HG03280 (cell line): Measurements from ENCODE around the gene AWAT1.
"Not testable (repeated sequence)": the region's sequence is repeated elsewhere in the genome, so short reads cannot be mapped to it uniquely, and the experiment has no call there.

Source experiments
- ATAC-seq: cut with Tn5 transposase; IDR thresholded peaks from one replicate; pipeline ENCODE4 v1.9.1; 2021; ENCODE audit warnings: mild to moderate bottlenecking, moderate library complexity; ENCODE audit not compliant: unreplicated experiment

Gene AWAT1

GRCh38 chrX:70234355-70234754 lies at the start of gene AWAT1:
Gene AWAT1 (plus strand): TSS chrX:70234655. CDS start chrX:70234696, 41 bp downstream.
- no peak for ATAC-seq

DNA sequence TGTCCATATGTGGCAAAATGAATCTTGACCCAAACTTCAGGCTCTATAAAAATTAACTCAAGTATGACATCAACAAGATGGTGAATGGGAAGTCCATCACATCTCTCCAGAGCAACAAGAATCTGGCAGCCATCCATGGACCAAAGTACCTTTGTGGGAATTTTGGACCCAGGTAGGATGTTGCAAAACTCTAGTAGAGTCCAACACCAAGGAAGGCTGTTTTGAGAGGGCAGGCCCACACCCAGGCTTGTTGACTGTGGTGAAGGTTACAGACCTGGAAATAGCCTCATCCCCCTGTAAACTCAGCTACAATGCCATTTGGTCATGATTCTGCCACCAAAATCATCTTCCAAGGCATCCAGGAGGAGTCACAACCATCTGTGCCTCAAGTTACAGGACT lies 44.2 kb upstream of the AWAT1 start:
- no peak for ATAC-seq

- peak; percentile 77 for ATAC-seq
Measured at GRCh38 chrX:70196961-70197720, 37.3 kb upstream of the AWAT1 start.

- ATAC-seq = no peak
Measured at GRCh38 chrX:70201732-70202131, 32.7 kb upstream of the AWAT1 start.

DNA sequence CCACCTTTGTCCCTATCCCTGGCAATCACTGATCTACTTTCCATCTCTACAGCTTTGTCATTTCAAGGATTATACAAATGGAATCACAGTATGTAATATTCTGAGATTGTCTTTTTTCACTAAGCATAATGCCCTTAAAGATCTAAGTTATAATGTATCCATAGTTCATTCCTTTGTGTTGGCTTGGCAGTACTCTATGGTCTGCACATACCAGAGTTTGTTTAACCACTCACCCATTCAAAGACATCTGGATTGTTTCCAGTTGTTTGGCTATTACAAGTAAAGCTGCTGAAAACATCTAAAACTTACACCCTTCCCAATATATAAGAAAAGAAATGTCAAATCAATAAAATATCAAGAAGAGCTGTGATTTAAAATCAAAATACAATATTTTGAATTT lies 26.0 kb upstream of the AWAT1 start:
- no peak for ATAC-seq

DNA sequence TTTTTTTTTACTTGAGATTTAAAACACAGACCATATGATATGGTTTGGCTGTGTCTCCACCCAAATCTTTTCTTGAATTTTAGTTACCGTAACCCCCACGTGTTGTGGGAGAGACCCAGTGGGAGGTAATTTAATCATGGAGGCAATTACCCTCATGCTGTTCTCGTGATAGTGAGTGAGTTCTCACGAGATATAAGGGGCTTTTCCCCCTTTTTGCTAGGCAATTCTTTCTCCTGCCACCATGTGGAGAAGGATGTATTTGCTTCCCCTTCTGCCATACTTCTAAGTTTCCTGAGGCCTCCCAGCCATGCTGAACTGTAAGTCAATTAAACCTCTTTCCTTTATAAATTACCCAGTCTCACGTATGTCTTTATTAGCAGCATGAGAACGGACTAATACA lies 24.9 kb upstream of the AWAT1 start:
- not testable (repeated sequence) for ATAC-seq

GRCh38 chrX:70219938-70220764 lies 14.3 kb upstream of the AWAT1 start:
- ATAC-seq = no peak

GRCh38 chrX:70226048-70226447 lies 8.4 kb upstream of the AWAT1 start:
- ATAC-seq = no peak

GRCh38 chrX:70226687-70227086 lies 7.8 kb upstream of the AWAT1 start:
- no peak for ATAC-seq

DNA sequence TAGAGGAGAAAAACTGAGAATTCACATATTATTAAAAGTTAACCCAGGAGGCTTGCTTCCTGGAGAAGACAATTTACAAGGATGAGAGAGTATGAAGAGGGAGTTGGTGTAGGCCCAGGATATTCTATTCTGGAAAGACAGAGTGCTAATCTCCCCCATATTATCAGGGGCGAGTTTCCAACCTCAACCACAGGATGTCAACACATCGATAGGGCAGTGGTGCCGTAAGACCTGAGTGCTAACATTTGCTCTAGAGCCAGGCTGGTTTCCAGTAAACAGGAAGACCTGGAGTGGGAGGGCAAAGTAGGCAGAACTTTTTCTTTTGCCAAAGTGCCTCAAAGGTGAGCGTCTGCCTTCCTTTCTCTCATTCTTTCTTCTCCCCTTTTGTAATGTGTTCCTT lies 2.8 kb upstream of the AWAT1 start:
- no peak for ATAC-seq

DNA sequence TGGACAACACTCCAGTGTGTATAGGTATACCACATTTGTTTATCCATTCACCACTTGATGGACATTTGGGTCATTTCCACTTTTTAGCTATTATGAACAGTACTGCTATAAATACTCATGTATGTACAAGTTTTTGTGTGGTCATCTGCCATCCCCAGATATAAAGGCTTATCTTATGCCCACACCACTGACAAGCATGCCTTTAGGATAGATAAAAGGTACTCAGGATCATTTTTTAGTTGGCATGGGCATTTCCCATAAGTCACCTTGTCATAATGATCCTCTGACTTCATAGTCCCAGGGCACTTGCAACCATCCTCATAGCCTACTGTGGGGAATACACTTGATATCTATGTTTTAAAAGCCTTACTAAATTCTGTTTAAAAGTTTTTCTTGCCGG lies 6.3 kb downstream of the AWAT1 start:
- no peak for ATAC-seq

GRCh38 chrX:70241501-70241900 lies 7.0 kb downstream of the AWAT1 start:
- ATAC-seq = no peak

DNA sequence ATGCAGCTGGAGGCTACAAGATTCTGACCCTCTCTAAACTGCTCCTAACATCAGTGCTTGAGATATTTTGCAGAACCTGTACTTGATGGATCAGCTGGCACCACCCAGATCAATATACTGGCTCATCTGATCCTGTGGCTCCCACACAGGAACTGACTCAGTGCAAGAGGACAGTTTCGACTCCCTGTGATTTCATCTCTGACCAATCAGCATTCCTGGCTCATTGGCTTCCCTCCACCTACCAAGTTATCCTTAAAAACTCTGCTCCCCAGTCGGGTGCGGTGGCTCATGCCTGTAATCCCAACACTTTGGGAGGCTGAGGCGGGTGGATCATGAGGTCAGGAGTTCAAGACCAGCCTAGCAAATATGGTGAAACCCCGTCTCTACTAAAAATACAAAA lies 9.1 kb downstream of the AWAT1 start:
- not testable (repeated sequence) for ATAC-seq

GRCh38 chrX:70244881-70245280 lies 10.4 kb downstream of the AWAT1 start:
- ATAC-seq = no peak

- ATAC-seq = no peak
Measured at GRCh38 chrX:70247252-70247651, 12.8 kb downstream of the AWAT1 start.

- no peak for ATAC-seq
Measured at GRCh38 chrX:70252491-70252890, 18.0 kb downstream of the AWAT1 start.

GRCh38 chrX:70253377-70254062 lies 19.1 kb downstream of the AWAT1 start:
- no peak for ATAC-seq

- no peak for ATAC-seq
Measured at GRCh38 chrX:70254063-70254400, 19.6 kb downstream of the AWAT1 start.

DNA sequence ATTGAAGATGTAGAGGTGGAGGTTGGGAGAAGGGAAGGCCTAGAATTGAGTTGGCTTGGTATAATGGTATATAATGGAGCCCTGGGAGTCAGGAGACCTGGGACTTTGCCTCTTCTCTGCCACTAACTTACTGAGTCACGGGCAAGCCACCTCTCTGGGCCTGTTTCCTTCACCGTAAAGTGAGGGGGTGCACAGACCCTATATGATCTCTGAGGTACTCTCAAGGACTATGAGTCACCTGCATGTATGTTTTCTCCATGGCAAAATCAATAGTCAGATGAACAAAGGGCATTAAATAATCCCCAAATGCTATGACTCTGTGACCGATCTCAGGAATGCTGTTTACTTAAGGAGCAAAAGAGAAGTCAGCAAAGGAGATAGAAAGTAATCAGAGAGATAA lies 20.5 kb downstream of the AWAT1 start:
- no peak for ATAC-seq

DNA sequence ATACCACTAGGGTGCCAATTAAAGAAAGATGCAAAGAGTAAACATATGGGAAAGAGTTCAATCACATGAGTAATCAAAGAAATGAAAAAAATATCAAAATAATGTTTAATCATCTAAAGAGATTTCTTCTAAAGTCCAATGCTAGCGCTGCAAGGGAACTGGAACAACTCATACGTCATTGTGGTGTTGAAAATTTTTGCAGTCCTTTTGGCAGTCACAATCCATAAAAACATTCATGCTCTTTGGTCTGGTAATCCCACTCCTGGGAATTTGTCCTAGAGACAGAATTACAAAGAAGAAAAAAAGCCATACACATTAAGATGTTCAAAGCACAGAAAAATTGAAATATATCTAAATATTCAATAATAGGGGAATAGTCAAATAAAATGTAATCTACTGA lies 21.0 kb downstream of the AWAT1 start:
- no peak for ATAC-seq

DNA sequence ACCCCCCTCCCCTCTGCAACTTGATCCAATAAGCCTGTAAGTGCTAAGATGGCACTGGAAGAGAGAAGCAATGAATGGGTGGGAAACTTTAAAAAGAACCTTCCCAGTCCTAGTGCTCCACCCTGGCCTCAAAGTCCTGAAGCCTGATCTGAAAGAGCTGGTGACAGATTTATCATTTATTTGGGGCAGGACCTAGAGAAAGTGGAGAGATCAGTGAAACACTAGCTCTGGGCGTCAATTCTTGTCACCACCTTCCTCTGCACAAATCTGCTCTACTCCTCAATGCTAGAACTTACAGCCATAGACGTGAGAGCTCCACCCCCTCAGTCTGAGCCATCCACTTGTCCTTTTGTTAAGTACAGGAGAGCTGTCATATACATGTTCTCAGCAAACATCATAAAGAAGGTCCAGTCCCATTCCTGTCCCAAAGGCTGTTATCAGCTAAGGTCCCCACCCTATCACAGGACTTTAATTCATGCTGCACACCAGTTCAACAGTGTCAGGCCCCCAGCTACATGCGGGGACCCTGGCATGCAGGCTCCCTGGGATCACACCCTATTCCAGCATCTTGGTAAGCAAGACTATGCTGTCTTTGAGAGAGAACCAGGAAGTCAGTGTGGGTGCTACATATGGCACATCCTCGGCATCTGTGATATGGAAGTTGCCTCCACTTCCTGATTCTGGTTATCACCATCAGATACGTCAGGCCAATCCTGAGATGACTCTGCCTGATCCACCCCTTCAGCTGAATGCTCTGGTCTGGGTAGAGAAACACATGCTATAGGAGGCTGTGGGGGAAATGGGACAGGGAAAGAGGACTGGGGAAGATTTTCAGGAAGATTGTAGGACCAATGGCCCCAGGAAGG lies 23.2 kb downstream of the AWAT1 start:
- ATAC-seq = no peak
